ENCODE measurements around the gene PWWP2A.
A peak's percentile ranks its signal among the peaks of the same experiment; 100 is the strongest.
"Not testable (repeated sequence)": the region's sequence is repeated elsewhere in the genome, so short reads cannot be mapped to it uniquely, and the experiment has no call there.

PWWP2A gene, protein sequence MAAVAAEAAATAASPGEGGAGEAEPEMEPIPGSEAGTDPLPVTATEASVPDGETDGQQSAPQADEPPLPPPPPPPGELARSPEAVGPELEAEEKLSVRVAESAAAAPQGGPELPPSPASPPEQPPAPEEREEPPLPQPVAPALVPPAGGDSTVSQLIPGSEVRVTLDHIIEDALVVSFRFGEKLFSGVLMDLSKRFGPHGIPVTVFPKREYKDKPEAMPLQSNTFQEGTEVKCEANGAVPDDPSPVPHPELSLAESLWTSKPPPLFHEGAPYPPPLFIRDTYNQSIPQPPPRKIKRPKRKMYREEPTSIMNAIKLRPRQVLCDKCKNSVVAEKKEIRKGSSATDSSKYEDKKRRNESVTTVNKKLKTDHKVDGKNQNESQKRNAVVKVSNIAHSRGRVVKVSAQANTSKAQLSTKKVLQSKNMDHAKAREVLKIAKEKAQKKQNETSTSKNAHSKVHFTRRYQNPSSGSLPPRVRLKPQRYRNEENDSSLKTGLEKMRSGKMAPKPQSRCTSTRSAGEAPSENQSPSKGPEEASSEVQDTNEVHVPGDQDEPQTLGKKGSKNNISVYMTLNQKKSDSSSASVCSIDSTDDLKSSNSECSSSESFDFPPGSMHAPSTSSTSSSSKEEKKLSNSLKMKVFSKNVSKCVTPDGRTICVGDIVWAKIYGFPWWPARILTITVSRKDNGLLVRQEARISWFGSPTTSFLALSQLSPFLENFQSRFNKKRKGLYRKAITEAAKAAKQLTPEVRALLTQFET

DNA sequence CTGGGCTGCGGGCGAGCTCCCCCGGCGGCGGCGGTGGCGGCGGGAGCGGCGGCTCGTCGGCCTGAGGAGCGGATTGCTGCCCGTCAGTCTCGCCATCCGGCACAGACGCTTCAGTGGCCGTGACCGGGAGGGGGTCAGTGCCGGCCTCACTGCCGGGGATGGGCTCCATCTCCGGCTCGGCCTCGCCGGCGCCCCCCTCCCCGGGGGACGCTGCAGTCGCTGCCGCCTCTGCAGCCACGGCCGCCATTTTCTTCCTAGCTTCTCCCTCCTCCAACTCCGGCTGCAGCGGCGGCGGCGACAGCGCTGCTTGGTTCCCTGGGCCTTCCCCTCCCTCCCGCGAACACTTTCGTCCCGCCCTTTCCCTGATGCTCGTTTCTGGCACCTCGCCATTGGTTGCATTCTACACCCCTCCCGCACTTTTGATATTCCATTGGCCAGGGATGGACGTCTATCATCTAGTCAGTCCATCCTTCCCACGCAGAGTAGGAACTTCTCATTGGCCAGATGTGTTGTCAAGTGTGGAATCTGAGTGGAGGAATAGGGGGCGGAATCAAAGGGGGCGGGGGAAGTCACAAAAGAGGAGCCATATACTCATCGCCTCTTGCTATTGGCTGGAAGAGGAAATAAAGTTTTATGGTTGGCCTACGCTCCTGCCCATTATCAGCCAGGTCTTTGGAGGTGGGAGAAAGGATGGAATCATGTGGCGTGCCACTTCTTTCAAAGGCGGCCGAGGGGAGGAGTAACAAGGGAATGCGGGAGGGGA is at the start of gene PWWP2A:
Gene PWWP2A (minus strand): TSS at position 309 of the 763 bp plus-strand sequence. CDS start 62 bp downstream, at position 247.
- DNase-seq (ENCODE audit: low spot score), result peak; percentile 96

DNA sequence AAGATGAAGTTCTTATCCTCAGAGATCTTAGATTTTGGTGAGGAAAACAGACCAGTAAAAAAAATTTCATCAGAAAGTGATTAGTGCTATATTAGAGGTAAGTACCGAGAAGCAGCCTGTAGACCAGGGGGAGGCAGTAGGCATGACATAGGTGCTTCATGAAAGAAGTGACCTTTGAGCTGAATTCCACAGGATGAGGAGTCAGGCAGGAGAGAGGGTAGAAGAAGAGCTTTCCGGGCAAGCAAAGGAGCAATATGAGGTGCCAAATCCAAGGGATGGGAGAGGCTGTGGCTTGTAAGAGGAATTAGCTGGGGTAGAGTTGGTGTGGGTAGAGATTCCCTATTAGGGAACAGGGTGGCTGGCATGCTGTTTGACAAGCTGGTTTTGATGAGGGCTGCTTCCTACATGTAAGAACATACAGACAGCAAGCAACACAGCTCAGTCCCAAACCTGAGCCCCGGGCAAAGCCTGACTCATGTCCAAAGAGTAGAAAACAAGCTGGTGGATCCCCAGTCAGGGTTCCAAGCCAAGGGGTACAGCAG is 48.4 kb upstream of the PWWP2A start:
- no peak for DNase-seq (ENCODE audit: low spot score)

DNA sequence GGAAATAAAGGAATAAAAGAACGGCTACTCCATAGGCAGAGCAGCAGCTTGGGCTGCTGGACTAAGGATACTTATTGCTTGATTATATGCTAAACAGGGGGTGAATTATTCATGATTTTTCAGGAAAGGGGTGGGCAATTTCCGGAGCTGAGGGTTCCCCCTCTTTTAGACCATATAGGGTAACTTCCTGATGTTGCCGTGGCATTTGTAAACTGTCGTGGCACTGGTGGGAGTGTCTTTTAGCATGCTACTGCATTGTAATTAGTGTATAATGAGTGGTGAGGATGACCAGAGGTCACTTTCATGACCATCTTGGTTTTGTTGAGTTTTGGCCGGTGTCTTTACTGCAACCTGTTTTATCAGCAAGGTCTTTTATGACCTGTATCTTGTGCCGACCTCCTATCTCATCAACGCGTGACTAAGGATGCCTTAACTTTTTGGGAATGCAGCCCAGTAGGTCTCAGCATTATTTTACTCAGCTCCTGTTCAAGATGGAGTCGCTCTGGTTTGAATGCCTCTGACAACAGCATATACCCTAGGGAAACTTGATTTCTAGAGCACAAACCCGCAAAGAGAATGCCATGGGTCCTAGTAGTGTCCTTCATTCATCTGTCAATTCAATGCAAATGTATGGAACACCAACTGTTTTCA is 47.8 kb upstream of the PWWP2A start:
- no peak for DNase-seq (ENCODE audit: low spot score)

DNA sequence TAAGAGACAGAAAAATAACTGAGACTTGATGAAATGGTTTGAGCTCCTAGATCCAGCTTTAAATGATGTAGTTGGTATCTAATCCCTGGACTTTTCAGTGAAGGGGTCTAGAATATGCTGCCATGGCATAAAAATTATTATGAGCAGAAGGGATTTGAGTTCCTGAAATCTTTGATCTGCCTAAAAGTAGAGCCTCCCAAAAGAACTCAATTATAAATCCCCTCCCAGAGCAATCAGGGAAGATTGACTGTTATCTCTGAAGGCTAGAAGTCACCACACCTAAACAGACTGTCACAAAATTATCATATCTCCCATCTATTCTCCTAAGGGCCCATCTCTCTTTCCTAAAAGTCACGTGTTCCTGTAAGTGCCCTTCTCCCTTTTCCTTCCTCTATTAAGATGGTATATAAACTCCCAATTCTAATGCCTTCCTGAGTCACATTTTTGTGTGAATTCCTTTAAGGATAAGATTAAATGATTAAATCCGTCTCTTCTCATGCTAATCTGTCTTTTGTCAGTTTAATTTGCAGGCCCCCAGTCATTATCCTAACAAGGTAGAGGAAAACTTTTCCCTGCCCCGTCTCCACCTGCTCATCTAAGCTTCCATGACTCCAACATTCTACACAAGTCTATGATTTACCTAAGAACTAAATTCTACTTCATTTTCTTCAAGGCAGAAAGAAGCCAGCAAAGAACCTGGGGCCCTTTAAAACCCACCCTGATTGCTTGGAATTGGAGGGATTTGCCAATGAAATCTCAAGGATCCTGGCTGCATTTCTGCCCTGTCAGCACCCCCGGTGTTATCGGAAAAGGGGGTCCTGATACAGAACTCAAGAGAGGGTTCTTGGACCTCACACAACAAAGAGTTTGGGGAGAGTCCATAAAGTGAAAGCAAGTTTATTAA is 47.1 kb upstream of the PWWP2A start:
- no peak for DNase-seq (ENCODE audit: low spot score)

DNA sequence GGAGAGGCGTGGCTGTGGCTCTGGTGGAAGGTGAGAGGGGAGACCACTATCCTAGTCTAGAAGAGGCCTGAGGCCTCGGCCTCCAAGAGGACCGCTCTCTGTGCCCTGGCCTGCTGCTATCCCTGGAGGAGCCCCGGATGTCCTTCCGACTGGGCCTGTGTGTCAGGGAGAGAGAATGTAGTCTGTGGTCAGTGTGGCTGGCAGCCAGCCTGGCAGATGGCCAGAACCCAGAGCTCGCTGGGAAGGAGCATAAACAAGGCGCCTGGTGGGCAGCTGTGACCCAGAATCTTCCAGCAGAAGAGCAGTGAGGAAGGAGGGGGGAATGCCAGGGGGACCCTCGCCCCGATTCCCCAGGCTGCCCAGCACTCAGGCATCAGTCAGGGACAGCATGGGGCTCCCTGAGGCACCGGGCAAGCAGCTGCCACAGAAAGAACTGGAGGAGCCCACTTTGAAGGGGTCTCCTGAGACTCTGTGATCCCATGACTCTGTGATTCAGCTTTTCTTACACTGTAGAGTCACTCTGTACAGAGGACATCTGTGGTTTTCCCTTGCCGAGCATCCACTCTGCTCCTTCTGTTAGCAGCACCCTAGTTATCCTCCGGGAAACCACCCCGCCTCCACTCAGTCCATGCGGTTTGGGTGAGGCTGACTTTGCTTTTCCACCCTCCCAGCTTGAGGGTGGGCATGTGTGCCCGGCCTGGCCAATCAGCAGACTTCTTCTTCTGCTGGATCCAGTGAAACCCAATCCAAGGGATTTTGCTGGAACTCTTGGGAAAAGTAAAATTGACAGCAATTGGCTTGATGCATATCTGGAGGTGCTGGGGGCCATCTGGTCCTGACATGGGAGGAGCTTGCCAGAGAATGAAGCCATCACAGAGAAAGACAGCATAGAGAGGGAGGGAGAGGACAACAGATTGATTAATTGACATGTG is 46.2 kb upstream of the PWWP2A start:
- DNase-seq (ENCODE audit: low spot score), result peak; percentile 92

DNA sequence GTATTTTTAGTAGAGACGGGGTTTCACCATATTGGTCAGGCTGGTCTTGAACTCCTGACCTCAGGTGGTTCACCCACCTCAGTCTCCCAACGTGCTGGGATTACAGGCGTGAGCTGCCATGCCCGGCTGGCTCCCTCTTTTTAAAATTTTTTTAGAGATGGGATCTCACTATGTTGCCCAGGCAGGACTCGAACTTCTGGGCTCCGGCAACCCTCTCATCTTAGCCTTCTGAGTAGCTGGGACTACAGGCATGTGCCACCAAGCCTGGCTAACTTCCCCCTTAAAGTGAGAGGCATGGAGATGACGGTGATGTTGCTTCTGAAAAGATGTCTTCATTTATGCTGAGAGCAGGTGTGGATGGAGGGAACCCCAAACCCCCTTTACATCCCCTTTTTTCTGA is 43.7 kb upstream of the PWWP2A start:
- DNase-seq (ENCODE audit: low spot score), result no peak

DNA sequence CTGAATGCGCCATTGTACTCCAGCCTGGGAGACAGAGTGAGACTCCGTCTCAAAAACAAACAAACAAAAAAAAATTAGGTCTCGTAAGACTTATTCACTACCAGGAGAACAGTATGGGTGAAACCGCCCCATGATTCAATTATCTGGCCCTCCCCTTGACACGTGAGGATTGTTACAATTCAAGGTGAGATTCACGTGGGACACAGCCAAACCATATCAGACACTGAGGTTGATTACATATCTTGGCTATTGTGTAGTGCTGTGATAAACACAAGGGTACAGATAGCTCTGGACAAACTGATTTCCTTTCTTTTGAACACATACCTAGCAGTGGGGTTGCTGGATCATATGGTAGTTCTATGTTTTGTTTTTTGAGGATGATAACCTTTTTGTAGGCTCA is 42.4 kb upstream of the PWWP2A start:
- no peak for DNase-seq (ENCODE audit: low spot score)

DNA sequence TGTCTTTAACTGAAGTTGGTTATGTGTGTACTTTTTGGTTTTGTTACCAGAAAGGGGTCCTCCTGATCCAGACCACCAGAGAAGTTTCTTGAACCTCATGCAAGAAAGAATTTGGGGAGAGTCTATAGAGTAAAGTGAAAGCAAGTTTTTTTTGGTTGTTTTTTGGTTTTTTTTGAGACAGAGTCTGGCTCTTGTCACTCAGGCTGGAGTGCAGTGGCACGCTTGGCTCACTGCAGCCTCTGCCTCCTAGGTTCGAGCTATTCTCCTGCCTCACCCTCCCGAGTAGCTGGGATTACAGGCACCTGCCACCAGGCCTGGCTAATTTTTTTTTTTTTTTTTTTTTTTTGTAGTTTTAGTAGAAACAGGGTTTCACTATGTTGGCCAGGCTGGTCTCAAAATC is 41.6 kb upstream of the PWWP2A start:
- DNase-seq (ENCODE audit: low spot score), result not testable (repeated sequence)

DNA sequence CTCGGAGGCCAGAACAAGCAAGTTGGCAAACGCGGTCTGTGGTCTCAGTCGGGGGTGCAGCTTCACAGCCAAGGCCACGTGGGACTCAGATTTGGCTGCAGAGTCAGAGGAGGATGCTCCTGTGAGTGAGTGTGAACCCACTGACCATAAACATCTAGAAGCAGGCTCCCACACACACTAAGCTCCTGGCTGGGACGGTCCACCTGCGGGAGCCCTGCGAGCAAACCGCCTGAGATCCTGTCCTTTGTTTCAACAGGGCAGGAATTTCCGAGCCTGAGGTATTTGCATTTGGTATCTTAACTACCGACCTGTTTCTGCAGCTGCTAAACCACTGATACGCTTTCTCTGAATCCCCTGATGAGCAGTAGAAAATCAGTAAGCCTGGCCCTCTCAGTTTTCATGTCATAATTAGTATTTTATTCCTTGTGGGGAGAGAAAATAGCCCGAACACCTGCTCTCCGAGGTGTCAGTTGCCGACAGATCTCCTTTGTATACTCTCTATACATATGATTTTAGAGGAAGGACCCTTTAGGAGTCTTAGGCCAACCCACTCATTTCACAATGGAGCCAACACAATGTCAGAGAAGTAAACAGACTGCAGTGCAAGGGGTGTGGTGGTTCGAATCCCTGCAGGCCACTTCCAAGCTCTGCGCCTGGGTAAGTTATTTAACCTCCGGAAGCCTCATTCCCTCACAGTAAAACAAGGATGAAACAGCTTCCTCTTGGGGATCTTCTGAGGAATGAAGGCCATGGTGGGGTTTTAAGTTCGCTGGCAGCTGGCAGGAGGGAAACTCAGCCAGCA is 40.9 kb upstream of the PWWP2A start:
- DNase-seq (ENCODE audit: low spot score), result no peak

DNA sequence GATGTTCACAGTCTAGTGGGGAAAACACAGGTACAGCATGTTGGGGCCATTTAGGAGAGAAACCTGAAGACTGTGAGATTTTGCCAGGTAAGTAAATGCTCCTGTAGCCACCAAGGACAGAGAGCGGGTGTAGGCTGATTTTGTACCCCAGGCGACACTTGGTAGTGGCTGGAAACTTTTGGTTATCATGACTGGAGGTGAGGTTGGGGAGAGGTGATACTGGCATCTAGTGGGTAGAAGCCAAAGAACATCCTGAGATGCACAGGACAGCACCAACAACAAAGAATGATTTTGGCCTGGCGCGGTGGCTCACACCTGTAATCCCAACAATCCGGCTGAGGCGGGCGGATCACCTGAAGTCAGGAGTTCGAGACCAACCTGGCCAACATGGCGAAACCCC is 38.8 kb upstream of the PWWP2A start:
- DNase-seq (ENCODE audit: low spot score), result no peak

DNA sequence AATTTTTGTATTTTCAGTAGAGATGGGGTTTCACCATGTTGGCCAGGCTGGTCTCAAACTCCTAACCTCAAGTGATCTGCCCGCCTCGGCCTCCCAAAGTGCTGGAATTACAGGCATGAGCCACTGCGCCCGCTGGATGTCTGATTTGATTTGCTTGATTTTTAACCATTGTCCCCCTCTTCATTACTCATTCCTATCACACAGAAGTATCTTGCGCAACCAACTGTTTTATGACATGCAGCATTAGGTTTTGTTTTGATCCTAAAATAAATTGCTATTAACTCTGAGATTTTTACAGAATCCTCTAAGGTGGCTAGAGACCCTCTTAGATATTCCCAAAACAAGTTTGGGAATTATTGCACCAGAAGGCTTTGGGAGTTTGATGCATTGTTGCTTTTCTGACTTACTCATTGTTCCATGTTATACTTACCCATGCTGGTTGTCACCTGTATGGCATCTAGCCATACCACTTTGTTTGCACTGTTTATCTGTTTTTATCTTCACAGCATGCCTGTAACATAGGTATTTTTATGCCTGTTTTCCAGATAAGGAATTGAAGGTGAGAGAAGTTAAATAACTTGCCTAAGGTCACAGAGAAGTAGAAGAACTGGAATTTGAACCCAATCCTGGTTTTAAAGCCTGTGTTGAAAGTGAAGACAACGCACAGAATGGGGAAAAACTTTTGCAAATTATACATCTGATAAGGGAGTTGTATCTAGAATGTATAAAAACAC is 35.9 kb upstream of the PWWP2A start:
- no peak for DNase-seq (ENCODE audit: low spot score)

DNA sequence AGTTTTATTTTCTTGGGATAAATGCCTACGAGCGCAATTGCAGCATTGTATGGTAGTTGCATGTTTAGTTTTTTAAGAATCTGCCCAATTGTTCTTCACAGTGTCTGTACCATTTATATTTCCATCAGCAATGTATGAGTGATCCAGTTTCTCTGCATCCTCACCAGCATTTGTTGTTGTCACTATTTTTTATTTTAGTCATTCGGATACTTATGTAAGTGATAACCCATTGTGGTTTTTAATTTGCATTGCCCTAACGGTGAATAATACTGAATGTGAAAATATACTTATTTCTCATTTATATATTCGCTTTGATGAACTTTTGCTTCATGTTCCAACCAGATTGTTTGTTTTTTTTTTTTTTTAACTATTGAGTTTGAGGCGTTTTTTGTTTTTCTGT is 33.7 kb upstream of the PWWP2A start:
- no peak for DNase-seq (ENCODE audit: low spot score)

DNA sequence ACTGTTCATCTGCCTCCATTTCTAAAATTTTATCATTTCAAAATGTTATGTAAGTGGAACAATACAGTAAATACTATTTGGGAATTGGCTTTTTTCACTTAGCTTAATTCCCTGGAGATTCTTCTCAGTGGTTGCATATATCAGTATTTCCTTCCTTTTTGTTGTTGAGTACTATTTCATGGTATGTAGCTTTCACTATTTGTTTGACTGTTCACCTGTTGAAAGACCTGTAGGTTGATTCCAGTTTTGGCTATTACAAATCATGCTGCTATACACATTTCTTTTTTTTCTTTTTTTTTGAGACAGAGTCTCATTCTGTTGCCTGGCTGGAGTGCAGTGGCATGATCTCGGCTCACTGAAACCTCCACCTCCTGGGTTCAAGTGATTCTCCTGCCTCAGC is 33.0 kb upstream of the PWWP2A start:
- DNase-seq (ENCODE audit: low spot score), result no peak

DNA sequence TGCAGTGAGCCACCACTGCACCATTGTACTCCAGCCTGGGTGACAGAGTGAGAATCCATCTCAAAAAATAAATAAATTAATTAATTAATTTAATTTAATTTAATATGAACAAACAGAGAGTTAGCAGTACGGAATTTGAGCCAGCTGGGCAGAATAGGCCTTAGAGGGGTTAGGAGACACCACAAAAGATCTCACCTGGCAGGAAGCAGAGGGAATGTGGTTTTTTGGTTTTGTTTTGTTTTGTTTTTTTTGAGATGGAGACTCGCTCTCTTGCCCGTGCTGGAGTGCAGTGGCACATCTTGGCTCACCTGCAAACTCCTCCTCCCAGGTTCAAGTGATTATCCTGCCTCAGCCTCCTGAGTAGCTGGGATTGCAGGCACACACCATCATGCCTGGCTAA is 31.8 kb upstream of the PWWP2A start:
- DNase-seq (ENCODE audit: low spot score), result no peak

DNA sequence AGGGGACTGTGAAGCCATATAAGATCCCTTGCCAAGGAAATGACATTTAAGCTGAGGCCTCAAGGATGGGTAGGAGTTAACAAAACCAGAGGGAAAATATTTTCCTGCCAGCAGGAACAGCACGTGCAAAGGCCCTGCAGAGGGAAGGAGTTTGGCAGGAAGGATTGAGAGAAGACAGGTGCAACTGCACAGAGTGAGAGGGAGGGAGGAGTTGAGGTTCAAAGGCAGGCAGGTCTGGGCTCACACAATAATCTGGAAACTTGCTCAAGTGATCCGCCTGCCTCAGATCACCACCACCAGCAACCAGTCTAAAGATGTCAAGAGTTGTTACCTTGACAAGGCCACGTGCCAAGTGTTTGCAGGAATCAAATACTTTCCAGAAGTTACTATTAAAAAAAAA is 31.1 kb upstream of the PWWP2A start:
- DNase-seq (ENCODE audit: low spot score), result no peak

DNA sequence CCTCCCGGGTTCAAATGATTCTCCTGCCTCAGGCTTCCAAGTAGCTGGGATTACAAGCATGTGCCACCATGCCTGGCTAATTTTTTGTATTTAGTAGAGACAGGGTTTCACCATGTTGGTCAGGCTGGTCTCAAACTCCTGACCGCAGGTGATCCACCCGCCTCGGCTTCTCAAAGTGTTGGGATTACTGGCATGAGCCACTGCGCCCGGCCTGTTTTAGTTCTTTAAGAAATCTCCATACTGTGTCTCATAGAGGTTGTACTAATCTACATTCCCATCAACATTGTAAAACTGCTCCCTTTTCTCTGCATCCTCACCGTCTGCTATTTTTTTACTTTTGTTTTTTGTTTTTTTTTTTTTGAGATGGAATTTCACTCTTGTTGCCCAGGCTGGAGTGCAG is 25.2 kb upstream of the PWWP2A start:
- DNase-seq (ENCODE audit: low spot score), result not testable (repeated sequence)

DNA sequence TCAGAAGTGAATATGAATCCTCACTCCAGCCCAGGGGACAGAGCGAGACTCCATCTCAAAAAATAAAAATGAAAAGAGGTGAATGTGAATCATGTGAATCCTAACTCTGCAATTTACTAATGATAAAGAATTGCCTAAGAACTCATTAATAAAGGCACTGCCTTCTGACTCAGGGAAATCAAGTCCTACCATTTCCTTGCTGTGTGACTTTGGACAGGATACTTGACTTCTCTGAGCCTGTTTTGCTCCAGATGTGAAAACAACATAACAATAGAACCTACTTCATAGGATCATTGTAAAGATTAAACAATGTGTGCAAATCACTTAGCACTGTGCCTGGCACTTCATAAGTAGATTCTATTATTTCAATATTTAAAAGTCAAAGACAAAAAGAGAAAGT is 15.1 kb upstream of the PWWP2A start:
- no peak for DNase-seq (ENCODE audit: low spot score)

DNA sequence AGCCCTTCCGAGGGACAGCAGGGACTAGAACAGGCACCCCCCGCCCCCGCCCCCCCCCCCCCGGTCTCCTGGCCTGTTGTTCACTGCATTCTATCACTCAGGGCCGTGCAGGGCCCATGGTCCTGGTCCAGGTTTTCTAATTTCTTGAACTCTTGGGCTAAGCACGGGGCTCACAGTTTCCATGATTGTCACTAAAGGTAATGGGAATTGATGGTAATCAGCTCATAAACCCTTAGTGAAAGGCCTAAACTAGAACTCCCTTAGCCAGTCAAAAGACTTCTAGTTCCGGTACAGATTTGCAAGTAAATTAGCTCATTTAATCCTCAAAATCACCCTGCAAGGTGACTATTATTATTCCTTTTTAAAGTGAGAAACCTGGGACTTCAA is 14.7 kb upstream of the PWWP2A start:
- no peak for DNase-seq (ENCODE audit: low spot score)
